GM19023 (cell line): ENCODE data around the gene PHF21B.

ENCODE experiments used
- ATAC-seq: cut with Tn5 transposase; IDR thresholded peaks from one replicate; pipeline ENCODE4 v1.9.1; 2021; ENCODE audit warnings: mild to moderate bottlenecking, moderate library complexity; ENCODE audit not compliant: unreplicated experiment

Gene PHF21B

DNA sequence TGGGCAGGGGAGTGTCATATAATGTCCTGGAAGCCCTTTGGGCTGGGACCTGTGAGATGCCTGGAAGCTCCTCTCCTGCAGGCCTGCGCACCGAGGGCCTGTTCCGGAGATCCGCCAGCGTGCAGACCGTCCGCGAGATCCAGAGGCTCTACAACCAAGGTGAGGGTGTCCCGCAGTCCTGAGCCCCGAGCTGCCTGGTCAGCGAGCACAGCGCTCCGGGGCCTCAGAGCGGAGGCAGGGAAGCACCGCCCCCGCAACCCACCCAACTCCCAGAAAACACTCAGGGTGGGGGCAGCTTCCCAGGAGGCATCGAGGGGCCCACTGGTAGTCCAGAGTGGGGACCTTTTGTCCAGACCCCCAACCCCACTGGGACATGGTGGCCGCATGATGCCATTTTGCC, 161.9 kb downstream of the PHF21B start:
- no peak for ATAC-seq

DNA sequence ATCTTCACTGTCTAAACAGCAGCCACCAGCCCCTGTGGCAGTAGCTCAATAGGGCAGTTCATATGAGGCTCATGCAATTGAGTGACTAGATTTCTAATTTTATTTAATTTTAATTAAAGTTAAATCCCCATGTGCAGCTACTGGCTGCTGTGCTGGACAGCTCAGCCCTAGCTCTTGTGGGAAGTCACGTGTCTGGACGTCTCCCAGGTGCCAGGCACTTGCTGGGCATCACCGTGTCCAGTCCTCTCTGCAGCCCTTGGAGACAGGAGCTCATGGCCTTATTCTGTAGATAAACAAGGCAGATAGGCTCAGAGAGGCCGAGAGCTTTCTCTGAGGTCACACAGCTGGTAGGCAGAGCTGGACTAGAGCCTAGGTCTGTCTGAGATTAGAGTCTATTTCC, 162.4 kb downstream of the PHF21B start:
- ATAC-seq = no peak

DNA sequence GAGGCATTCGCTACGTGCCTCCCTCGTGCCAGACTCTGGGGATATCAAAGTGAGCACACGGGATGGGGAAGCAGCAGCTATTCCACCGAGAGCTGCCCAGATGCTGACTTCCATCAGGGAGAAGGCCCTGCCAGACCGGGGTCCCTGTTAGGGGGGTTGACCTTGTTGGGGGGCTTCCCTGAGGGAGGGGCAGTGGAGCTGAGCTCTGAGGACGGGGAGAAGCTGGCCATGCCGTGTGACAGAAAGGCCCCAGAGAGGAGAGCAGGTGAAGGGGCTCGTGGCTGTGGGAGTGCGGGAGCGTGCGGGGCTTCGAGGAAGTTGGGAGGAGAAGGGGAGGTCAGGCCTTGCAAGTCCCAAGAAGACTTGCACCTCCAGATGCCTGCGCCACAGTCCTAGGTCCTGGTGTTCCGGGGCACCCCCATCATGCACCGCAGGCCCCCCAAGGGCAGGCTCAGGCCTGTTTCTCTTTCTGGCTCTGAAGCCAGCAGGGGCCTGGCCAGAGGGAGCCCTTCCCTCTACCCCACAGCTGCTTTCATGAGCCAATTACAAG, 163.0 kb downstream of the PHF21B start:
- ATAC-seq = no peak

DNA sequence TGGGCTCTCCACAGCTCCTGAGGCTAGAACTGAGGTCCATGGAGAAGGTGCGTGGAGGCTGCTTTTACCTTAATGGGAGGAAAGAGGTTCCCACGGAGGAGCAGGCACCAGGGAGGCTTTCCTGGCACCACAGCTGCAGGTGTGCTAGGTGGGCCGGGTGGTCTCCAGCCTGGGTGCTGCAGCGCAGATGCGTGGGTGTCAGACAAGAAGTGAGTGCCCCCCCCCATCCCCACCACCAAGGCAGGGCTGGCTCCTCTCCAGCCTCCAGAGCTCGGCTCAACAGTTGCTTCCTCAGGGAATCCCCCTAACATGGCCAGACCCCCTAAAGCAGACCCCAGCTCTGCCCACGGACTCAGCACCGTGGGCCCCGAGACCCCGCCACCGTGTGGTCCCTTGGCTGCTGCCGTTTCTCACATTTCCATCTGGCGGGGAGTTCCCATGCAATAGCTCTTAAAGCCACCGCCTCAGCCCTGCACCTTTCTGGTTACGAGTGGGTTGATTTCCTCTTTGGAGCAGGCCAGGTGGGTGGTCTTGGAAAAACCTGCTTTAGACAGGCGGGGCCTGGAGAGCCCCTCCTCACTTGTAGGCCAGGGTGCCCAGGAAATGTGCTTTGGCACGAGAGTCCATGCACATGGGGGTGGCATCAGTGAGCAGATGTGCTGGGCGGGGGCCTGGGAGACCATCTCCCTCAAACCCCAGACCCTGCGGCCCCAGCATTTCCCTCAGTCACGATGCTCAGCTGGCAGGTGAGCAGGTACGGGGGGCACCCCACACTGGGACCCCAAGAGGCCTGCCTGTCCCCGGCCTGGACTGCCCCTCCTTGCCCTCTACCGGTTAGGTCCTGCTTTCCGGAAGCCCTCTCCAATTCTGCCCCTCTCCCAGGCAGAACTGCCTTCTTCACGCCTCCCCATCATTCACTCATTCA, 163.7 kb downstream of the PHF21B start:
- ATAC-seq = no peak

DNA sequence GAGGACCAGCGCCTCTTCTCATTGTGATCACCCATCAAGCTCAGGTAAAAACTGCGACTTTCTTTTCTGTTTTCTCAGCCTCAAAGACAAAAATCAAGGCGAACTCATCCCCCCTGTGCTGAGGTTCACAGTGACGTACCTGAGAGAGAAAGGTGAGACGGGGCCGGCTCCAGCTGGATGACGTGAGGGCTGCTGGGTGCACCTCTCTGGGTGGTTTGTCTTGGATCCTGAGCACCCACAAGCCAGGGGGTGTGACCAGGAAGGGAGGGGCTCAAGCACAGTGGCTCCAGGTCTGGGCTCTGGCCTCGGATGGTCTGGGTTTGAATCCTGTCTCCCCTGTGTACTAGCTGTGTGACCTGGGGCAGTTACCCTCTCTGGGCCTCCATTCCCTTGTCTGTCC, 164.6 kb downstream of the PHF21B start:
- ATAC-seq = no peak

DNA sequence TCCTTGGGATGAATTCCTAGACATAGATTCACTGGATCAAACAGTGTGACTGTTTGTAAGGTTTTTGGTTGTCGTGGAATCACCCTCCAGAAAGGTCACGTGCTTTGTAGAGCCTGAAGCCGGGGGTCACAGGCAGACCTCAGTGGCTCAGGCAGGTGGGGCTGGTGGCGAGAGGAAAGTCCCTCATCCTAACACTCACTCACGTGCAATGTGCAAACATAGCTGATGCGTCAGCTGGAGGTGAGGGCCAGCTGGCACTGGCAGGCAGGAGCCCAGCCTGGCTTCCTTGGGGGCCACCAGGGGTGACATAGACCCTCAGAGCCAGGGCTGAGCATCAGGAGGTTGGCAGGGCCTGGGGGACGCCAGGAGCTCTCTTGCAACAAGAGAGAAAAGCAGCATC, 167.4 kb downstream of the PHF21B start:
- no peak for ATAC-seq

DNA sequence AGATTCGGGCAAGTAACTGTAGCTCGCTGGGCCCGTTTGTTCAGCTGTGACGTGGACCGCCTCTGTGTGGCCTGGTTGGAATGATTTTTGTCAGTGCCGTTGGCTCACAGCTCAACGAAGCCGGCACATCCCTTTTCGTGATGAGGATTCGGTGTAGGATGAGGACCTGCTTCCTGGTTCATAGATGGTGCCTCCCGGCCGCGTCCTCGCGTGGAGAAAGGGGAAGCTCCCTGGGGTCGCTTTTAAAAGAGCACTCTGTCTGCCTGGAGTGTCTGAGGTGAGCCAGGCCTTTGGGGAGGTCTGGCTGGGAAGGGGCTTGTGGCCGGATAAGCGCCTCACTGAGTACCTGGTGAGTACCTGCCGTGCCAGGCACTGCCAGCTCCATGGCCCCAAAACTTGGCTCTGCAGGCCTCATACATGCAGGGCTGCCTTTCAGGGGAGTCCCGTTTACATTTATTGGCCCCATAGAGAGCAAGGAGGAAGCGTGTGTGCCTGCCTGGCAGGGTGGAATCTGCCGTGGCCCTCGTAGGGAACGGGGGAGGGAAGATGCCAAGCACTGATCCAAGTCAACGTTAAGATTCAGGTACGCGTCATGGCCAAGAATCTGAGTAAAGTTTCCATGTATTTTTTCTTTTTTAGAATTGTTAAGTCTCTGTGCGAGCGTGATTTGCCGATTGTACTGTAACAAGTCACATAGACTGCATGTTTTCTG, 169.0 kb downstream of the PHF21B start:
- ATAC-seq = no peak

DNA sequence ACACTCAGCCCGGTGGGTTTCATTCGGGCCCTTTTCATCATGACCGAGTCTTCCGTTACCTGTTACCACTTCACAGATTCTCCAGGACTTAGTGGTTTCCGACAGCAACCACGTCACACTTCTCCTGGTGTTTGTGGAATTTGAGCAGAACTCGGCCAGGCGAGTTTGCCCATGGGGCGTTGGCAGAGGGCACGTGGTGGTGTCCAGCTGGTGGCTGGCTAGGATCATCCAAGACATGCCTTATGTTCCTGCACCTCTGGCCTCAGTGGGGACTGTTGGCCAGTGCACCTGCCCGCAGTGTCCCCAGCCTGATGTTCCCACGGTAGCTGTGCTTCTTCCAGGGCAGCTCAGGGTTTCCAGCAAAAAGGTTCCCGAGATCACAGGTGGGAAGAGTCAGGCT, 170.1 kb downstream of the PHF21B start:
- ATAC-seq = no peak

DNA sequence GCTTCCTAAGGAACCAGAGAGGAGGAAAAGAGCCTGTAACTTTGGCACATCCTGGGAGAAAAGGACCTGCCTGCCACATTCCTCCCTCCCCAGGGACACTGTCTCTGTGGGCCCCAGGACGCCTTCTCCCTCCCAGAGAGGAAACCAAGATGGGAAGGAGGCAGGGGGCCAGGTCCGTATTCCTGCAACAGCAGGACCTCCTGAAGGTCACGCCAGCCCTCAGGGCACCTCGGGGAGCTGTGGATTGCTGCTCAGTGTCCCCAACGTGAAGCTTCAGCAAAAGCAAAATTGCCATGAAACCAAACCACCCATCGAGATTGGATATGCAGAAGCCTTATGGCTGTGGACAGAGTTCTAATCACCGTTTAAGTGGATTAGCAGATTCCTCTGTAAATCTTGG, 170.7 kb downstream of the PHF21B start:
- ATAC-seq = no peak

DNA sequence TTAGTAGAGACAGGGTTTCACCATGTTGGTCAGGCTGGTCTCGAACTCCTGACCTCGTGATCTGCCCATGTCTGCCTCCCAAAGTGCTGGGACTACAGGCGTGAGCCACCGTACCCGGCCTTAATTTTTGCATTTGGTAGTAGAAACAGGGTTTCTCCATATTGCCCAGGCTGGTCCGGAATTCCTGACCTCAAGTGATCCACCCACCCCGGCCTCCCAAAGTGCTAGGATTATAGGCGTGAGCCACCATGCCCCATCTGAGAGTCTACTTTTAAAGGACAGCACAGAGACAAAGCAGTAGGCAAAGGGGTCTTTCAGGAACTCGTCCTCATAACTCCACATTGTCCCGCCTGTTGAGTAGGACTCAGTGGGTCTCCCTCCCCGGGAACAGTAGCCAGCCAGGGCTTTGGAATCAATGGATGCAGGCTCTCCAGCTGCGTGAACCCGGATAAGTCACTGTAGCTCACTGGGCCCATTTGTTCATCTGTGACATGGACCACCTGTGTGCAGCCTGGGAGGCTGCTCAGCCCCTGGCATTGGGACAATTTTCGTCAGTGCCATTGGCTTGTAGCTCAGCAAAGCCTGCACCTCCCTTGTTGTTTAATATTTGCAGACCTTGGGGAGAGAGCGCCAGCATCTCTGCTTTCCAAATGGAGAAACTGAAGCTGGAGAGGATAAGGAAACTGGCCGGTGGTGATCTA, 171.3 kb downstream of the PHF21B start:
- ATAC-seq = no peak

DNA sequence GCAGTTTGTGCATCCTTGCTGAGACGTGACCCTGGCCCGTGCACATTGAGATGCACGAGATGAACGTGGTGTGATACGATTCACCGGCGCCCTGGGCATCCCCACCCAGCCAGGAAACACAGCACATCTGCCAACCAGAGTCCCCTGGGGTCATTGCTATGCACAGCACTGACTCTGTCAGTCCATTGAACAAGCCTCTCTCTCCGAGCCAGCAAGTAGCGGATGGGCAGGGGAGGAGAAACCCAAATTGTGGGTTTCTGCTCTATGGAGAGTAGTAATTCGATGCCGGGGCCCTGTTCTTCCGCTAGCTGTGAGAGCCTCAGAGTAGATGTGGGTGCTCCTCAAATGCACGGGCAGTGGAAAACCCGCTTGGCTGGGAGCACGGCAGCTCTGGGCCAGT, 172.3 kb downstream of the PHF21B start:
- ATAC-seq = no peak

DNA sequence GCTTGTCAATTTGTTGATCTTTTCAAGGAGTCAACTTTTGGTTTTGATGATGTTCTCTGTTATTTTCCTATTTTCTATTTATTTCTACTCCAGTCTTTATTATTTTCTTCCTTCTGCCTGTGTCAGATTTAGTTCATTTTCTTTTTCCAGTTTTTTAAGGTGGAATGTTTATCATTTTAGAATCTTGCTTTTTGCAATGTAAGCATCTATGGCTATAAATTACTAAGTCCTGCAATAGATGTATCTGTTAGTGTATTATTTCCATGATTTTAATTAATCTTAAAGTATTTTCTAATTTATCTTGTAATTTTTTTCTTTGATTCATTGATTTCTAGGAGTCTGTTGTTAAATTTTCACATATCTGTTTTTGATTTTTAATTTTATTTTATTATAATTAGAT, 175.7 kb downstream of the PHF21B start:
- ATAC-seq = no peak

DNA sequence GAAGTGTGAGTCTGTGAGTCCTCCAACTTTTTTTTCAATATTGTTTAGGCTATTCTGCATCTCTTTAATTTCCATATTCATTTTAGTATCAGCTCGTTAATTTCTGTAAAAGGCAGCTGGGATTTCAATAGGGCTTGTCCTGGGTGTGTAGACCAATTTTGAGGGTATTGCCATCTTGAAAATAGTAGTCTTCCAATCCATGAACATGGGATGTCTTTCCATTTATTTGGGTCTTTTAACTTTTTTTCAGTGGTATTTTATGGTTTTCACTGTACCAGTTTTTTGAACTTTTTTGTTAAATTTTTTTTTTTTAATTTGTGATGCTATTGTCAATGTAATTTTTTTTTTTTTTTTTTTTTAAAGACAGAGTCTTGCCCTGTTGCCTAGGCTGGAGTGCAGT, 177.9 kb downstream of the PHF21B start:
- no peak for ATAC-seq
